Stimulated activated CD4-positive, alpha-beta T cell treated with anti-CD3 and anti-CD28 coated beads, TNF-alpha, amount 100 ng/mL, for 4 hours (primary cell): ENCODE data around the gene TCF7L1.
"Not testable (repeated sequence)": the region's sequence is repeated elsewhere in the genome, so short reads cannot be mapped to it uniquely, and the experiment has no call there.

Source experiments
- DNase-seq, 3 experiments: peaks; one replicate each; pipeline ENCODE4 v3.0.0-alpha.2; 2020; ENCODE audit warnings: low read depth in 3 of 3

TCF7L1 gene

GRCh38 chr2:85132834-85133637, at the start of gene TCF7L1:
Gene TCF7L1 (plus strand): TSS chr2:85133392. CDS start chr2:85133685, 293 bp downstream.
- DNase-seq, result no peak

GRCh38 chr2:85085563-85085962, 47.6 kb upstream of the TCF7L1 start:
- no peak for DNase-seq

- no peak for DNase-seq
These were observed 45.7 kb upstream of the TCF7L1 start for GRCh38 chr2:85087541-85087940.

- no peak for DNase-seq
These were observed 44.3 kb upstream of the TCF7L1 start for GRCh38 chr2:85088921-85089320.

GRCh38 chr2:85089585-85089984, 43.6 kb upstream of the TCF7L1 start:
- no peak for DNase-seq

GRCh38 chr2:85091838-85092237, 41.4 kb upstream of the TCF7L1 start:
- no peak for DNase-seq

GRCh38 chr2:85095094-85095493, 38.1 kb upstream of the TCF7L1 start:
- DNase-seq, result no peak

GRCh38 chr2:85096616-85097015, 36.6 kb upstream of the TCF7L1 start:
- no peak for DNase-seq

- no peak for DNase-seq
These were observed 29.0 kb upstream of the TCF7L1 start for GRCh38 chr2:85104228-85104627.

- DNase-seq, result no peak
These were observed 26.6 kb upstream of the TCF7L1 start for GRCh38 chr2:85106489-85107180.

- DNase-seq, result no peak
These were observed 22.1 kb upstream of the TCF7L1 start for GRCh38 chr2:85110991-85111560.

- no peak for DNase-seq
These were observed 21.3 kb upstream of the TCF7L1 start for GRCh38 chr2:85111819-85112281.

- DNase-seq, result no peak
These were observed 20.1 kb upstream of the TCF7L1 start for GRCh38 chr2:85112906-85113625.

- DNase-seq, result no peak
These were observed 18.4 kb upstream of the TCF7L1 start for GRCh38 chr2:85114586-85115330.

- no peak for DNase-seq
These were observed 17.0 kb upstream of the TCF7L1 start for GRCh38 chr2:85116207-85116606.

- no peak for DNase-seq
These were observed 13.3 kb upstream of the TCF7L1 start for GRCh38 chr2:85119900-85120299.

- no peak for DNase-seq
These were observed 12.8 kb upstream of the TCF7L1 start for GRCh38 chr2:85120363-85120762.

- not testable (repeated sequence) for DNase-seq
These were observed 6.7 kb upstream of the TCF7L1 start for GRCh38 chr2:85126462-85126861.

- no peak for DNase-seq
These were observed 3.3 kb upstream of the TCF7L1 start for GRCh38 chr2:85129861-85130260.

- no peak for DNase-seq
These were observed 2.8 kb upstream of the TCF7L1 start for GRCh38 chr2:85130407-85130806.

- no peak for DNase-seq
These were observed 2.1 kb upstream of the TCF7L1 start for GRCh38 chr2:85131116-85131515.
